Measurements from ENCODE around the gene MYH9.

DNA sequence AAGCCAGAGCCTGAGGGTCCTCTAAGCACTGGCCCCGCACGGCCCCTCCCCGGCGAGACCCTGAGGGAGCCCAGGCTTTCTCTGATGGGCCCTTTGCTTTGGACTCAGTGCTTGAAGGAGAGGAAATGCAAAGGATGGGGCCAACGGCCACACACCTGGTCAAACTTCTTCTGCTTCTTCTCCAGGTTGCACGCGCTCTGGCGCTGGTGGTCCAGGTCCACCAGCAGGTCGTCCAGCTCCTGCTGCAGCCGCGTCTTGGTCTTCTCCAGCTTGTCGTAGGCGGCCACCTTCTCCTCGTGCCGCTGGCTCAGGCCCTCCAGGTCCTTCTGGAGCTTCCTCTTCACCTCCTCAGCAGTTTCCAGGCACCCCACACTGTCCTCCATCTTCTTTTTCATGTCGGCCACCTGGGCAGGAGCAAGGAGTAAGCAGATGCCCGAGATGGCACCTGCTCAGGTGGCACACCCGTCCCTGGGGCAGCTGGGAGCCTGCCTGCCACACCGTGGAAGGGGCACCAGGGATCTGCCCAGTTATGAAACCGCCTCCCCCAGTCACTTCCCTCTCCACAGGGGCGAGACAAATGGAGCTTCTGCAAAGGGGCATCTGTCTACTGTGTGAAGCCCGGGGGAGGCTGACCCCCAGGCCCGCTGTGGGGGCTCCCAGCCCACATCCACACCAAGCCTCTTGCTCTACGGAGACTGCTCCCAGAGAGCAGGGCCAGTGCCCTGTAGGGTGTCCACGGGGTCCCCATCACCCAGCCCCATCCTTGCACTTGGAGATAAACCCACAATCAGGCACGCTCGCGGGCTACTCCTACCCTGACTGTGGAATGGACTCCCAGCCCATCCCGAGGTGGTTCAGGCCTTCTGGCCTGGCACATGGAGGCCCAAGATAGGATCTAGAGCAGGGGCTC, 95.7 kb downstream of the MYH9 start:
- TF ChIP-seq EZH2 (IDR thresholded peaks at IDR 0.05; ENCODE audit: borderline replicate concordance, insufficient read depth, low read length, poor library complexity, severe bottlenecking) (no peak), TAF1 (IDR thresholded peaks at IDR 0.05; ENCODE audit: low read depth) (no peak), RAD21 (conservative IDR thresholded peaks at IDR 0.05) (no peak), EP300 (conservative IDR thresholded peaks at IDR 0.05; ENCODE audit: poor library complexity, severe bottlenecking) (no peak), POLR2AphosphoS5 (IDR thresholded peaks at IDR 0.05) (no peak)
- TF ChIP-seq, protein P1, sequence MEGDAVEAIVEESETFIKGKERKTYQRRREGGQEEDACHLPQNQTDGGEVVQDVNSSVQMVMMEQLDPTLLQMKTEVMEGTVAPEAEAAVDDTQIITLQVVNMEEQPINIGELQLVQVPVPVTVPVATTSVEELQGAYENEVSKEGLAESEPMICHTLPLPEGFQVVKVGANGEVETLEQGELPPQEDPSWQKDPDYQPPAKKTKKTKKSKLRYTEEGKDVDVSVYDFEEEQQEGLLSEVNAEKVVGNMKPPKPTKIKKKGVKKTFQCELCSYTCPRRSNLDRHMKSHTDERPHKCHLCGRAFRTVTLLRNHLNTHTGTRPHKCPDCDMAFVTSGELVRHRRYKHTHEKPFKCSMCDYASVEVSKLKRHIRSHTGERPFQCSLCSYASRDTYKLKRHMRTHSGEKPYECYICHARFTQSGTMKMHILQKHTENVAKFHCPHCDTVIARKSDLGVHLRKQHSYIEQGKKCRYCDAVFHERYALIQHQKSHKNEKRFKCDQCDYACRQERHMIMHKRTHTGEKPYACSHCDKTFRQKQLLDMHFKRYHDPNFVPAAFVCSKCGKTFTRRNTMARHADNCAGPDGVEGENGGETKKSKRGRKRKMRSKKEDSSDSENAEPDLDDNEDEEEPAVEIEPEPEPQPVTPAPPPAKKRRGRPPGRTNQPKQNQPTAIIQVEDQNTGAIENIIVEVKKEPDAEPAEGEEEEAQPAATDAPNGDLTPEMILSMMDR (IDR thresholded peaks at IDR 0.05; ENCODE audit: poor library complexity, severe bottlenecking), result no peak
- TF ChIP-seq, protein P2, sequence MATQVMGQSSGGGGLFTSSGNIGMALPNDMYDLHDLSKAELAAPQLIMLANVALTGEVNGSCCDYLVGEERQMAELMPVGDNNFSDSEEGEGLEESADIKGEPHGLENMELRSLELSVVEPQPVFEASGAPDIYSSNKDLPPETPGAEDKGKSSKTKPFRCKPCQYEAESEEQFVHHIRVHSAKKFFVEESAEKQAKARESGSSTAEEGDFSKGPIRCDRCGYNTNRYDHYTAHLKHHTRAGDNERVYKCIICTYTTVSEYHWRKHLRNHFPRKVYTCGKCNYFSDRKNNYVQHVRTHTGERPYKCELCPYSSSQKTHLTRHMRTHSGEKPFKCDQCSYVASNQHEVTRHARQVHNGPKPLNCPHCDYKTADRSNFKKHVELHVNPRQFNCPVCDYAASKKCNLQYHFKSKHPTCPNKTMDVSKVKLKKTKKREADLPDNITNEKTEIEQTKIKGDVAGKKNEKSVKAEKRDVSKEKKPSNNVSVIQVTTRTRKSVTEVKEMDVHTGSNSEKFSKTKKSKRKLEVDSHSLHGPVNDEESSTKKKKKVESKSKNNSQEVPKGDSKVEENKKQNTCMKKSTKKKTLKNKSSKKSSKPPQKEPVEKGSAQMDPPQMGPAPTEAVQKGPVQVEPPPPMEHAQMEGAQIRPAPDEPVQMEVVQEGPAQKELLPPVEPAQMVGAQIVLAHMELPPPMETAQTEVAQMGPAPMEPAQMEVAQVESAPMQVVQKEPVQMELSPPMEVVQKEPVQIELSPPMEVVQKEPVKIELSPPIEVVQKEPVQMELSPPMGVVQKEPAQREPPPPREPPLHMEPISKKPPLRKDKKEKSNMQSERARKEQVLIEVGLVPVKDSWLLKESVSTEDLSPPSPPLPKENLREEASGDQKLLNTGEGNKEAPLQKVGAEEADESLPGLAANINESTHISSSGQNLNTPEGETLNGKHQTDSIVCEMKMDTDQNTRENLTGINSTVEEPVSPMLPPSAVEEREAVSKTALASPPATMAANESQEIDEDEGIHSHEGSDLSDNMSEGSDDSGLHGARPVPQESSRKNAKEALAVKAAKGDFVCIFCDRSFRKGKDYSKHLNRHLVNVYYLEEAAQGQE (IDR thresholded peaks at IDR 0.05; ENCODE audit: borderline replicate concordance), result no peak
